HG02642 (cell line): ENCODE measurements around the gene DUSP7.
"Not testable (repeated sequence)": the region's sequence is repeated elsewhere in the genome, so short reads cannot be mapped to it uniquely, and the experiment has no call there.

Source experiments
- ATAC-seq: cut with Tn5 transposase; IDR thresholded peaks from one replicate; pipeline ENCODE4 v1.9.1; 2021; ENCODE audit warnings: mild to moderate bottlenecking; ENCODE audit not compliant: unreplicated experiment, poor library complexity

Gene DUSP7

GRCh38 chr3:52051444-52051843, 4.9 kb downstream of the DUSP7 start:
- no peak for ATAC-seq

DNA sequence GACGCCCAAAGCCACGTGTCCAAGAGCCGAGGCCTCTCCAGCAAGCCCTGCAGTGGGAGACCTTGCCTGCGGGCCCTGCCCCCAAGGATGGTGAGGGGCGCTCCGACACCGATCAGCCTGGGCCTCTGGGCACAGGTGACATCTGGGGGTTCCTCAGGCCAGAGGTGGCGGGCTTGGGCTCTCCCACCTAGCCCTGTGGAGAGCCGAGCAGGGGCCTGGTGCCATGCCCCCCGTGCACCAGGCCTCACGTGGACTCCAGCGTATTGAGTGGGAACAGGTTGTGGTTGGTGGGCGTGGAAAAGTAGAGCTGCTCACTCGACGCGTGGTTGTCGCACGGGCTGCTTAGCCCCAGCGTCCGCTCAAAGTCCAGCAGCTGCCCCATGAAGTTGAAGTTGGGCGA, 5.8 kb downstream of the DUSP7 start:
- ATAC-seq: no peak

DNA sequence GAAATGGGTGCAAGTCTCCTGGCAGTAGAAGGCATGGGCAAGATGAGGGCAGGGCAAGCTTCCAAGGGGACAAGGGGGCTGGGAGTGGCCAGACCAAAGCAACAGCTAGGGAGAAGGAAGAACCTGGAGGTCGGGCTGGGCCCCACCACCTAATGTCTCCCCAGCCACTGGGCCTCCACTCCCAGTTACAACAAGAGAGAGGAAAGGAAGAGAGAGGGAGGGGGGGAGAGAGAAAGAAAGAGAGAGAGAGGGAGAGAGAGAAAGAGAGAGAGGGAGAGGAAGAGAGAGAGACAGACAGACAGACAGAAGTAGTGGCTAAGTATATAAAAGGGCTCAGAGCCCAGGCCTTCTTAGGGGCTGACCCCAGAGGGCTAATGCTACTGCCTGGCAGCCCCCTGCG, 6.9 kb downstream of the DUSP7 start:
- no peak for ATAC-seq

DNA sequence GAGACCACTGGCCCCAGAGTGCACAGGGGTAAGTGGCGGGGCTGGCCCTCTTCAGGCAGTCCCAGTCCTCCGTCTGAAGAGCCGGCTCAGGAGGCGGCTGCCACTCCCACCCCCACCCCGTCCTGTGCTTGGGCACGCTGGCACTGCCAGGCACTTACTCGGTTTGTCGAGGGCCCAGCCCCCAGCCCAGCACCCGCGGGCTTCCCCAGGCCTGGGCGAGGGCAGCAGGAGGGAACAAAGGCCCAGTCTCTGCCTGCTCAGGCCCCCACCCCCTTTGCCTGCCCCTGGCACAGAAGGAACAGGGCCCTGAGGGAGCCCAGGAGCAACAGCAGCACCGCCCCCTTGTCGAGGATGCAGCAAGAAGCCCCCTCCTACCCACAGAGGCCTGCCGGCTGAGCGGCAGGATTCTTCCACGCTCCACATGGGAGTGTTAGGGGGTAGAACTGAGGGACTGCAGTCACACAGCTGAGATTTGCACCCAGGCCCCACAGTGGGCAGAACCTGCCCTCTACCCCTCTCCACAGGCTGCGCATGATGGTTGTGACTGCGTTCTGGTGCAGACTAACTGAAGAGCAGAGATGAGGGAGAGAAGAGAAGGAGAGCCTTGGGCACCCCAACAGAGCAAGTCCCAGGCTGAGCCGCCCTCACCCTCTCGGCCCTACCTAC, 8.9 kb downstream of the DUSP7 start:
- no peak for ATAC-seq

- ATAC-seq: no peak
These were observed 9.5 kb downstream of the DUSP7 start for GRCh38 chr3:52046902-52047239.

DNA sequence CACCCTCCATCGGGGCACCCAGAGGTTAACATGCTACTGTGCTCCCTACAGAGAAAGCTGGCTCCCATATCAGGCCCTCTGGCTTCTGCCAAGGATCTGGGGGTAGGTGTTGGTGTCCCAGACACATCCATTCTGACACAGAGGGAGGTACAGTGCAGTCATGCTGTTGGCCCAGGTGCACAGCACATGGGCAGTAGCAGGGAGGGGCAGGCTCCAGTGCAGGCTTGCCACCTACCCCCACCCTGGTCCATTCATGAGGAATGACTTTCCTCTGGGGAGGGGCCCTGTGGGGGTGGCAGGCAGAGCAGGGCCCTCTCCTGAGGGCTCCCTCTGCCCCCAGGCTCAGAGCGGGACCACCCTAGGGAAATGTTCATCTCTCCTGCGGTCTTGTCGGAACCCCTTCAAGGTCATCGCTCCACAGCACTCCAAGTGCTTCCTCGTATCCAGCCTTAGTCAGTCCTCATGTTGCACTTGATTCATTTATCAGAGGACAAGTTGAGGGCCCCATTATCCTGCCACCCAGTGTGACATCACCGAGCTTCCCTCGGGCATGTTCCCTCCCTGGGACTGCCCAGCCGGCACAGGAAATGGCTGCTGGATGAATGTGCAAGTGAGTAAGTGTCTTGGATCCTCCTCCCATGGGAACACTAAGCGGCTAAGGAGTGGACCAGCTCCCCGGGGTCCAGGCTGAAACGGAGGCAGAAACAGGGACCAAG, 10.0 kb downstream of the DUSP7 start:
- ATAC-seq: no peak

GRCh38 chr3:52044869-52045619, 11.3 kb downstream of the DUSP7 start:
- no peak for ATAC-seq

- ATAC-seq: no peak
These were observed 12.6 kb downstream of the DUSP7 start for GRCh38 chr3:52043750-52044149.

DNA sequence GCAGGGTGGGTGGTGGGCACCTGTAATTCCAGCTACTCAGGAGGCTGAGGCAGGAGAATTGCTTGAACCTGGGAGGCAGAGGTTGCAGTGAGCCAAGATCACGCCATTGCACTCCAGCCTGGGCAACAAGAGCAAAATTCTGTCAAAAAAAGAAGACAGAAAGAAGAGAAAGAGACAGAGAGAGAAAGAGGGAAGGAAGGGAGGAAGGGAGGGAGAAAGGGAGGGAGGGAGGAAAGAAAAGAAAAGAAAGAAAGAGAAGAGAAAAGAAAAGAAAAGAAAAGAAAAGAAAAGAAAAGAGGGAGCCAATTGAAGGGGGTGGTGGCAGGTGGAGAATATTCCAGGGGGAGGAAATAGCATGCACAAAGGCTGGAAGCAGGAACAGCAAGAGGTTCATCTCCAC, 13.3 kb downstream of the DUSP7 start:
- not testable (repeated sequence) for ATAC-seq

GRCh38 chr3:52041118-52041731, 15.1 kb downstream of the DUSP7 start:
- ATAC-seq: no peak

- ATAC-seq: no peak
These were observed 15.8 kb downstream of the DUSP7 start for GRCh38 chr3:52040600-52040999.

DNA sequence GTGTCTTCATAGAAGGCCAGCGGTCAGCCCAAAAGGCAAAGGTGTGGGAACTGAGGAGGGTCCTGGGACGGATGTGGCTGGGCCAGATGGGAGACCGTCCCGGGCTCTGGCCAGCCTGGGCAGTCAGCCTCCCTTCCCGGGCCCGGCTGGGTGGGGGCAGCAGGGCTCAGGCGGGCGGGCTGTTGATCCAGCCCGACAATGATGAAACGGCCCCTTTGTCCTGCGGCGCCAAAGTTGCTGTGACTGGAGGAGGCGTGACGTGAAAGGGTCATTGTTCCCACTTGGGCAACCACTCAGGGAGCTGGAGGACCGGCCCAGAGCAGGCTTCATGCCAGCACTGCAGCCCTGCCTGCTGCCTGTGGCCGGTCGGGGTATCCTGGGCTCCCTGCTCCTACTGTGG, 16.5 kb downstream of the DUSP7 start:
- ATAC-seq: no peak

GRCh38 chr3:52039426-52039825, 16.9 kb downstream of the DUSP7 start:
- no peak for ATAC-seq

GRCh38 chr3:52038227-52038626, 18.1 kb downstream of the DUSP7 start:
- ATAC-seq: no peak

GRCh38 chr3:52037291-52037690, 19.1 kb downstream of the DUSP7 start:
- no peak for ATAC-seq

DNA sequence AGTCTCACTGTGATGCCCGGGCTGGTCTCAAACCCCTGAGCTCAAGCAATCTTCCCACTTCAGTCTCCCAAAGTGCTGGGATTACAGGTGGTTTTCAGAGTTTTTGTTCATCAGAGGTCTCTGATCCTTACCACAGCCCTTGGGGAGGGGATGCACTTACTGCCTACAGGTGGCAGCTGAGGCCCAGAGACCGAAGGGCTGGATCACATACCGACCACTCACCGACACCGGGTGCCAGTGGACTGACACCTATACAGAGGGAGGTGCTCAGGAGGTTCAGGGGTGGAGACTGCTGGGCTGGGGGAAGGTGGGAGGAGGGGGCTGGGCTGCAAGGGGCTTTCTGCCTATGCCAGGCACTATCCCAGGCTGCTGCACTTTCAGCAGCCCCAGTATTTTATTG, 19.5 kb downstream of the DUSP7 start:
- no peak for ATAC-seq

- peak; percentile 53 for ATAC-seq
These were observed 20.1 kb downstream of the DUSP7 start for GRCh38 chr3:52036222-52036694.

DNA sequence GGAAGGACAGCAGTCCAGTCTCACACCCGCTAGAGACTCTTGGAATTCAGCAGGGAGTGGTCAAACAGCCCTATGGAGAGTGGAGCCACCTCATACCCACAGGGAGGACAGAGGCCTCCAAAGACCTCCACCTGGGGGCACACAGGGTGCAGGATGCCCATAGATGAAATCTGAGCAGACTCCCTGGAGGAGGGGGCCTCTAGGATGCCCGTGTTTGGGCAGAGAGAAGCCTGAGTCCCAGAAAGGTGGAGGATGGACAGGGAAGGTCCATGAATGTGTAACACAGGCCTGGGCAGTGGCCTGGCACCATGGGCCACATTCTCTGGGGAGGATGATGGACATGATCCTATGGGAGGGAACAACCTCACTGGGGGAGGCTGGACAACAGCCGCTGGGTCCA, 21.7 kb downstream of the DUSP7 start:
- no peak for ATAC-seq

DNA sequence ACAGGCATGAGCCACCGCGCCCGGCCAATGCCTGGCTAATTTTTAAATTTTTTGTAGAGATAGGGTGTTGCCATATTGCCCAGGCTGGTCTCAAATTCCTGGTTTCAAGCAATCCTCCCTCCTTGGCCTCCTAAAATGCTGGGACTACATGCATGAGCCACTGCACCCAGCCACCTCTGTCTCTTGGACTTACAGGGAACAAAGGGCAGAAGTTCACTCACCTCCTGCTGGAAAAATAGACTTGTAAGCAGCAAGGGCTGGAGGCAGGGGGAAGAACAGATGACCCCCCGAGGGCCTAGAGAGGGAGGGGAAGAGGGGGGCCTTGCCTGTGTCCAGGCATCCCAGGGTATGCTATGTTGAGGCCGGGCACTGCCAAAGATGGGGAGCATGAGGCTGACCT, 22.2 kb downstream of the DUSP7 start:
- ATAC-seq: no peak

DNA sequence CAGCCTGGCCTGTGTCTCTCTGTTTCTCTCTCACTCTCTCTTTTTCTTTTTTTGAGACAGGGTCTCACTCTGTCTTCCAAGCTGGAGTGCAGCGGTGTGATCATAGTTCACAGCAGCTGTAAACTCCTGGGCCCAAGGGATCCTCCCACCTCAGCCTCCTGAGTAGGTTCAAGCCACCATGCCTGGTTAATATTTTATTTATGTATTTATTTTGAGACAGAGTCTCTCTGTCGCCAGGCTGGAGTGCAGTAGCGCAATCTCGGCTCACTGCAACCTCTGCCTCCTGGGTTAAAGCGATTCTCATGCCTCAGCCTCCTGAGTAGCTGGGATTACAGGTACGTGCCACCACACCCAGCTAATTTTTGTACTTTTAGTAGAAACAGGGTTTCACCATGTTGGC, 22.6 kb downstream of the DUSP7 start:
- ATAC-seq: not testable (repeated sequence)
